BLaER1 treated with 17β-estradiol and CSF1 and Interleukin-3, amounts not matched to agents 10 nM and 100 nM (cell line): Measurements from ENCODE around the gene SLIT3.
A peak's percentile ranks its signal among the peaks of the same experiment; 100 is the strongest.

Source experiments
- H3K27ac ChIP-seq, 11 experiments: shearing (Covaris generic); formaldehyde crosslinking; 2 replicates each; pipeline ENCODE4 v1.8.1; 2022
- H3K27me3 ChIP-seq, 11 experiments: shearing (Covaris generic); formaldehyde crosslinking; 2 replicates each; pipeline ENCODE4 v1.8.1; 2022
- H3K36me3 ChIP-seq, 11 experiments: shearing (Covaris generic); formaldehyde crosslinking; 2 replicates each; pipeline ENCODE4 v1.8.1; 2022
- H3K4me1 ChIP-seq, 10 experiments: shearing (Covaris generic); formaldehyde crosslinking; 2 replicates each; pipeline ENCODE4 v1.8.1; 2022
- H3K4me2 ChIP-seq, 11 experiments: shearing (Covaris generic); formaldehyde crosslinking; 2 replicates each; pipeline ENCODE4 v1.8.1; 2022
- H3K4me3 ChIP-seq, 10 experiments: shearing (Covaris generic); formaldehyde crosslinking; 2 replicates each; pipeline ENCODE4 v1.8.1; 2022
- H3K9ac ChIP-seq, 11 experiments: shearing (Covaris generic); formaldehyde crosslinking; 2 replicates each; pipeline ENCODE4 v1.8.1; 2022
- H3K9me3 ChIP-seq, 11 experiments: shearing (Covaris generic); formaldehyde crosslinking; replicated peaks in 1 of 11; 2 replicates each; pipeline ENCODE4 v1.8.1; 2022
- H4K20me1 ChIP-seq, 11 experiments: shearing (Covaris generic); formaldehyde crosslinking; 2 replicates each; pipeline ENCODE4 v1.8.1; 2022
- Cebpa-rat ChIP-seq, 11 experiments: shearing (Covaris generic); IDR thresholded peaks; 2 replicates each; pipeline ENCODE4 v1.8.1; 2022

SLIT3 gene

DNA sequence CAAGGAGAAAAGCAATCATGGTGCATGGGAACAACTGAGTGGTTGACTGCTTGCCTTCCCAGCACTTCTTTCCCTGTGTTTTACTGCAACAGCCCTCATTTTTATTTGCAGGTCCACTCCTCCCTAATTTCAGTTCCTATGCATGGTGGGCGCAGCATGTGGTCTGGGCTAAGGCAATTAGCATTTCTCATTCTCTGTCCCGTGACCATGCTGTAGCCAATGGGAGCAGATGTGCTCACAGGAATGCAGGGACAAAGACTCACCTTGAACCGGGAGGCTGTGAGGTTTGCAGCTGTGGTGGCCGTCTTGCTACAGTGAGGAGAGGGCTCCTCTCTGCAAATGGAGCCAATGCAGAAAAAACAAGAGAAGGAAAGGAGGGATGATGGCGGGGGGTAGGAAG is 315.5 kb downstream of the SLIT3 start:
- Histone ChIP-seq H3K4me2 (no peak overlapping the region), H4K20me1 (no peaks in the 10 kb centered on the region), H3K9ac (no peak overlapping the region), H3K4me1 (no peaks in the 10 kb centered on the region), H3K27me3 (no peaks in the 10 kb centered on the region), H3K9me3 (no peaks in the 10 kb centered on the region), H3K27ac (no peak overlapping the region), H3K36me3 (no peaks in the 10 kb centered on the region), H3K4me3 (no peak overlapping the region)
- no peak for TF ChIP-seq Cebpa-rat (IDR thresholded peaks at IDR 0.05)

DNA sequence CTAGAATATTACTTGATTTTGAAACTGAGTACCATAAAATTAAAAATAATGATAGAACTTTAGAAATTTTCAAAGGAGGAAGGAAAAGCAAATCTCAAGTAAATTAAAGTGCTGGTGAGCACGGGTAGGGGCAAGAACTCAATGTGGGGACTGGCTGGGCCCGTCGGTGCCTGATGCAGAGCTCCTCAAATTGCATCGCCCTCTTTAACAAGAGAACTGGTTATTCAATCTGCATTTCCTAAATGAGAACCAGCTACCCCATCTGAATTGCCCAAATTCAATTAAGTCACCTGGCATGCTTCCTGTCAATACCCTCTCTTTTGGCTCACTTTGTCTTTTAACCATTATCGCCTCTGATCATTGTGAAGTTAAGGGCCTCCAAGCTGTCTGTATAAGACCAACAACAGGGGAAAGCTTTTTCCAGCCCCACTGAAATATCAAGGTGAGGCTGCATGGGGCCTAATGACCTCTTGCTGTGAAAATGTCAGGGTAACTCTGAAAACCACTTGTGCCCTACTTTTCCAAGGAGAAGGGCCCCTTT is 316.7 kb downstream of the SLIT3 start:
- no peaks in the 10 kb centered on the region for H3K27me3 ChIP-seq

DNA sequence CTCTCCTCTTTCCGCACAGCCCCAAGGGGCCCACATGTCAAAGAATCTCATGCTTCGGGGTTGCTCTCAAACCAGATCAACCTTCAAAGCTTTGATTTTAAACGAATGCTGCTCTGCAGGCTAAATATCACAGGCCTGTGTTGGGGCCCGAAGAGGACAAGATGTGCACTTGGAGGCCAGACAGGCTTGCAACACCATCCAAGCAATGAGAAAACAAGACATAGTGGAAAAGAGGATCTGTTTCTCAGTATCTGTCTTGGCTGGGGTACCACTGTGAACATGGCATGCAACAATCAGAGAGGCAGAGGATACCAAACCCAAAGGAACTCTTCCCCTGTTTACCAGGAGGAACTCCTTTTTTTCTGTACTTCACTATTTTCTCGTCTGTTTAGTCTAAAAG is 321.8 kb downstream of the SLIT3 start:
- H4K20me1 ChIP-seq: no peaks in the 10 kb centered on the region; a peak in 1 of 22 replicates
- no peaks in the 10 kb centered on the region for H3K9me3 ChIP-seq
- H3K4me3 ChIP-seq: no peak overlapping the region
- no peaks in the 10 kb centered on the region for H3K36me3 ChIP-seq
- H3K27me3 ChIP-seq: no peaks in the 10 kb centered on the region
- no peak overlapping the region for H3K9ac ChIP-seq
- peaks cover 0 to 4% (median 0%) of the 10 kb centered on the region in 10 experiments; a peak in 1 of 20 replicates for H3K4me1 ChIP-seq
- TF ChIP-seq Cebpa-rat (IDR thresholded peaks at IDR 0.05): no peak
- no peak overlapping the region for H3K27ac ChIP-seq
- H3K4me2 ChIP-seq: no peak overlapping the region

More for the DNA sequence above, 316.7 kb downstream of the SLIT3 start:
- Histone ChIP-seq H3K4me1 (no peaks in the 10 kb centered on the region), H3K27ac (no peak overlapping the region), H3K9me3 (no peaks in the 10 kb centered on the region), H3K4me3 (no peak overlapping the region), H4K20me1 (no peaks in the 10 kb centered on the region), H3K9ac (no peak overlapping the region), H3K36me3 (no peaks in the 10 kb centered on the region), H3K4me2 (no peak overlapping the region)
- TF ChIP-seq Cebpa-rat (IDR thresholded peaks at IDR 0.05): no peak

DNA sequence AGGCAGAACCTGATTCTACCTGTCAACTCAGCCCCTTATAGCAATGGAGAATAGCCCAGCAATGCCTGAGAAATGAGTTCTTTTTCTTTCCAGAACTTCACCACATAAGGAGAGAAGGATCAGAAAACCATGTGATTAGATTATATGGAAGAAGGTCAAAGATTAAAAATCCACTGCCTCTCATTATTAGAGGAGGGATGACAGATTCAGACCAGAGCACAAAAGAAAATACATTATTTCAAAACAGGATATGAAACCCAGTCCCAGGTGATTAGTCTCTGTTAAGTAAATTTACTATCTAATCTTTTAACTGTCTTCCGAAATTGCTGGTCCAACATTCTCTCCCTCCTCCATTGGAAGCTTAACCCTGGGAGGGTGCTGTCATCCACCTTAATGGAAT is 322.4 kb downstream of the SLIT3 start:
- Histone ChIP-seq H3K4me3 (no peak overlapping the region), H3K9me3 (no peaks in the 10 kb centered on the region), H3K27me3 (no peaks in the 10 kb centered on the region), H3K27ac (no peak overlapping the region), H3K4me2 (0 out of 22 replicates have a peak overlapping the region, but pooled peaks of 1 of the 11 experiments have one; percentile 14), H3K36me3 (no peaks in the 10 kb centered on the region), H3K4me1 (peaks cover 0 to 4% (median 0%) of the 10 kb centered on the region in 10 experiments; a peak in 1 of 20 replicates), H3K9ac (no peak overlapping the region), H4K20me1 (no peaks in the 10 kb centered on the region; a peak in 1 of 22 replicates)
- TF ChIP-seq Cebpa-rat (IDR thresholded peaks at IDR 0.05): no peak

DNA sequence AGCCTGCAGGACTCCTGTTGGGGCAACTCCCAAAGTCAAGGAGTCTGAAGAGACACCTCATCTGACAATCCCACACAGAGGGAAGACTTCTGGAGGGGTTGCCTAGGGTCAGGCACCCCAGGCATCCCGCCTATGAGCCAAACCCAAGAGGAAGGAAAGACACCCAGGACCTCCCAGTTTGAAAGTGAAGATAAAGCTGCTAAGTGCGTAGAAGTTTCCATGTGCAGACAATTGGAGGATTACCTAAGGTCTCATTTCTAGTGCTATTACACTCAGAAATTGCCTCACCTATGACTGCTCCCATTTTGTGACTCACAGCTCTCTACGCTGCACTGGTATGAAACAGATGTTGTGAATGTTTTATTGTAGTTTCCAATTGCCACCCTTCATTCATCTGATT is 322.9 kb downstream of the SLIT3 start:
- Histone ChIP-seq H3K4me2 (no peak overlapping the region), H3K4me1 (peaks cover 0 to 4% (median 0%) of the 10 kb centered on the region in 10 experiments; a peak in 1 of 20 replicates), H3K9me3 (no peaks in the 10 kb centered on the region), H4K20me1 (no peaks in the 10 kb centered on the region; a peak in 1 of 22 replicates), H3K27me3 (no peaks in the 10 kb centered on the region), H3K36me3 (no peaks in the 10 kb centered on the region), H3K9ac (no peak overlapping the region), H3K27ac (no peak overlapping the region), H3K4me3 (no peak overlapping the region)
- TF ChIP-seq Cebpa-rat (IDR thresholded peaks at IDR 0.05): no peak

DNA sequence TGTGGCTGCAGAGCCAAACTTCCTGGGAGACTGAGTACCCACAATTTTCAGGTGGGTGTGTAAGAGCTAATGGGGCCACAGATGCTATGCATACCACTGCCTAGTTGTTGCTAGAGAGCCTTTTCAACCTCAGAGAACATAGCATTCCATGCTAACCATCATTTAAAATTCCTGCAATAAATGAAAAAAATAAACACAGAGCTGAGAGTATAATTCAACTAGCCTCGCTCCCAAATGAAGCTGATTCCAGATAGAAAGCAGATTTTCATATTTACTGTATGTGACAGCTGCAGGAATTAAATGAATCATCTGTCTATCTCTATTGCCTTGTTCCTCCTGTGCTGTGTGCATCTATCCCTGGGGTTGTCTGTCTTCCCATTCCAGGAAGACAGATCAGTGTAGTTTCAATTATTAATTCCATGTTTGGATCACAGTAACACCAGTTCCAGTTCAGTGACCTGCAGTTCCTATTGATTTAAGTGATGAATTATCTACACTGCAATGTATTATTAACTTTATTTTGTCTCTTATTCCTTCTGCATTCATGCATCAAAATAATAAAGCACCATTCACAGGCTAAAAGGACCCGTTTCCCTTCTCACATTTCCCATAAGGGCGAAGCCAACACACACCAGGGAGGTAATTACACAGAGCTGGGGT is 324.5 kb downstream of the SLIT3 start:
- Histone ChIP-seq H3K36me3 (no peaks in the 10 kb centered on the region), H3K9me3 (no peaks in the 10 kb centered on the region), H4K20me1 (no peaks in the 10 kb centered on the region; a peak in 1 of 22 replicates), H3K4me1 (peaks cover 0 to 4% (median 0%) of the 10 kb centered on the region in 10 experiments; a peak in 1 of 20 replicates), H3K4me3 (no peak overlapping the region), H3K4me2 (no peak overlapping the region), H3K9ac (no peak overlapping the region), H3K27ac (no peak overlapping the region), H3K27me3 (no peaks in the 10 kb centered on the region)
- no peak for TF ChIP-seq Cebpa-rat (IDR thresholded peaks at IDR 0.05)

DNA sequence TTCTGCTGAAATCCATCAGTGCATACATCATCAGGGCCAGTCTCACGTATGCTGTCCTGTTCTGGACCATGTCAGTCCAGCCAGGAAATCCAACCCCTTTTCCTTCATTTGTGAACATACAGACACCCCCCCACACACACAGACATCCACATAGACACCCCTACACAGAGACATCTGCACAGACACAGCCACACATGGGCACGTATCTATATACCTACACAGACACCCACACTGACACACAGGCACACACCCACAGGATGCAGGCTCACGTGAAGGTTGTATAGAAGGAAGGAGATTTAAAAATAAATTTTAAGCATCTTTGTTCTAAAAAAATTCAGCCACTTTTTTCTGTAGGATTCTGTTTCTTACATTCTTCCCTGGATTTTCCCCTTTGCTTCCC is 325.6 kb downstream of the SLIT3 start:
- no peak overlapping the region for H3K4me2 ChIP-seq
- no peaks in the 10 kb centered on the region for H3K27me3 ChIP-seq
- H3K4me3 ChIP-seq: no peak overlapping the region
- no peak overlapping the region for H3K27ac ChIP-seq
- peaks cover 0 to 6% (median 0%) of the 10 kb centered on the region in 10 experiments; a peak in 2 of 20 replicates for H3K4me1 ChIP-seq
- TF ChIP-seq Cebpa-rat (IDR thresholded peaks at IDR 0.05): no peak
- no peaks in the 10 kb centered on the region for H3K36me3 ChIP-seq
- no peak overlapping the region for H3K9ac ChIP-seq
- H4K20me1 ChIP-seq: no peaks in the 10 kb centered on the region; a peak in 1 of 22 replicates
- no peaks in the 10 kb centered on the region for H3K9me3 ChIP-seq

DNA sequence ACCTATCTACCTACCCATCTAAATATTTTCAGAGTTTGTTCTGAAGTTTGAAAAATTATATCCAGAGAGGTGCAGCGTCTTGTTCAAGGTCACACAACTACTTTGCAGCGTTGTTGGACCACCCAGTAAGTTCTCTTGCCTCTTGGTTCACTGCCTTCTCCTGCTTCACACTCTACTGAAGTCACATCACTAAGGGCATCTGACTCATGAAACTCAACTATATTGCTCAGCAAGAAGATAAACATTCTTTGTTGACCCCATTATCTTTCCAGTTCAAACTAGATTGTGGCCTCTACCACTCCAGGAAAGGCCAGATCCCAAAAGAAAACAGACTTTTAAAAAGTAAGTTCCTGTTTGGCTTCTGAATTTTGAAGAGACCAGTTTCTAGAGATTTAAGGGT is 326.9 kb downstream of the SLIT3 start:
- Histone ChIP-seq H3K9me3 (no peaks in the 10 kb centered on the region), H3K4me2 (no peak overlapping the region), H3K4me3 (no peak overlapping the region), H3K36me3 (no peaks in the 10 kb centered on the region), H3K4me1 (peaks cover 0 to 8% (median 0%) of the 10 kb centered on the region in 10 experiments; a peak in 2 of 20 replicates), H3K9ac (no peak overlapping the region), H3K27ac (no peak overlapping the region), H3K27me3 (no peaks in the 10 kb centered on the region), H4K20me1 (no peaks in the 10 kb centered on the region; a peak in 1 of 22 replicates)
- TF ChIP-seq Cebpa-rat (IDR thresholded peaks at IDR 0.05): no peak

DNA sequence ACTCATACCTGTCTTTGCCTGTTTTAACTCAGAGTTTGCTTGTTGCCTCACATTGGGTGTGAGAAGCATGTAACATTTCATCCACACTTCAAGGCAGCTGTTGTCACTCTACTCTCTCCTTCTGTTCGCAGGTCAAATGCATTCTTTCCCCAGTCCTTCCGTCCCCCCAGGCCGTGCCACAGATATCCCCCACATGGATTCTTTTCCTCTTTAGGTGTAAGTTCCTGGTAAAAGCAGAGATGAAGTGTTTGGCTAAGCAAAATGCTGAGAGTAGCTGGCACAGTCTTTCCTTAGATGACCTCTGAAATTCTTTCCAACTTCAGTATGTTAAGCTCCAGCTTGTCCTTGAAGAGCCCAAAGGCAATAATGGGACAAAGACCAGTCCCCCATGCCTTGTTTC is 328.2 kb downstream of the SLIT3 start:
- Histone ChIP-seq H3K36me3 (no peaks in the 10 kb centered on the region), H3K4me1 (peaks cover 0 to 8% (median 0%) of the 10 kb centered on the region in 10 experiments; a peak in 2 of 20 replicates), H3K9me3 (no peaks in the 10 kb centered on the region), H4K20me1 (no peaks in the 10 kb centered on the region; a peak in 1 of 22 replicates), H3K9ac (no peak overlapping the region), H3K27ac (no peak overlapping the region), H3K4me2 (no peak overlapping the region), H3K27me3 (no peaks in the 10 kb centered on the region), H3K4me3 (no peak overlapping the region)
- no peak for TF ChIP-seq Cebpa-rat (IDR thresholded peaks at IDR 0.05)

DNA sequence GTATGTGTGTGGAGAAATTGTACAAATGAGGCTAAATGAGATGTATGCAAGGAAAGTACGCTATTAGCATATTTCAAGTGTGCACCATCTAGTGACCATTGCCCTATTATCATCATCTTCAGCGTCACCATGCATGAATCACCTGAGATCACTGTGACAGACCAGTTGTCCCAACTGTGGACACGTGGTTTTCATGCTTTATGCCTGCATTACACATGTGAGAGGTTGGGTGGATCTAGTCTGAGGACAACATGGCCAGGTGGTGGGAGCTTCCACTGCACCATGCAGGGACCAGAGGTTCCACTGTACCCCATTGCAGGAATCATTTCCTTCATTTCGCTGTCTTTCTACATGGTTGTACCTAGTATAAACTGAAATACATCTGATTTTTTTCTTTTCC is 329.8 kb downstream of the SLIT3 start:
- Histone ChIP-seq H3K4me1 (peaks cover 0 to 8% (median 0%) of the 10 kb centered on the region in 10 experiments; a peak in 1 of 20 replicates), H3K4me2 (no peak overlapping the region), H3K27me3 (no peaks in the 10 kb centered on the region), H4K20me1 (no peaks in the 10 kb centered on the region; a peak in 1 of 22 replicates), H3K9ac (no peak overlapping the region), H3K36me3 (no peaks in the 10 kb centered on the region), H3K27ac (no peak overlapping the region), H3K9me3 (no peaks in the 10 kb centered on the region), H3K4me3 (no peak overlapping the region)
- no peak for TF ChIP-seq Cebpa-rat (IDR thresholded peaks at IDR 0.05)
